ENCODE results near the gene RBBP6.

Gene RBBP6

GRCh38 chr16:24524855-24525677 lies 14.3 kb upstream of the RBBP6 start:
- no peak for DNase-seq (ENCODE audit: low read depth in 3 of 3, low spot score in 1 of 3)

- DNase-seq (ENCODE audit: low read depth in 3 of 3, low spot score in 1 of 3) = no peak
Observed at GRCh38 chr16:24525970-24526559, 13.3 kb upstream of the RBBP6 start.

- no peak for DNase-seq (ENCODE audit: low read depth in 3 of 3, low spot score in 1 of 3)
Observed at GRCh38 chr16:24526701-24527495, 12.5 kb upstream of the RBBP6 start.

- DNase-seq (ENCODE audit: low read depth in 3 of 3, low spot score in 1 of 3) = no peak
Observed at GRCh38 chr16:24531166-24531565, 8.2 kb upstream of the RBBP6 start.

GRCh38 chr16:24534620-24535019 lies 4.7 kb upstream of the RBBP6 start:
- DNase-seq (ENCODE audit: low read depth in 3 of 3, low spot score in 1 of 3) = no peak

- DNase-seq (ENCODE audit: low read depth in 3 of 3, low spot score in 1 of 3) = no peak
Observed at GRCh38 chr16:24535827-24536226, 3.5 kb upstream of the RBBP6 start.

- no peak for DNase-seq (ENCODE audit: low read depth in 3 of 3, low spot score in 1 of 3)
Observed at GRCh38 chr16:24536671-24537070, 2.7 kb upstream of the RBBP6 start.

- DNase-seq (ENCODE audit: low read depth in 3 of 3, low spot score in 1 of 3) = no peak
Observed at GRCh38 chr16:24537474-24538337, 1.7 kb upstream of the RBBP6 start.

- no peak for DNase-seq (ENCODE audit: low read depth in 3 of 3, low spot score in 1 of 3)
Observed at GRCh38 chr16:24538756-24539294, 541 bp upstream of the RBBP6 start.

GRCh38 chr16:24539850-24540601 lies 660 bp downstream of the RBBP6 start:
- DNase-seq (ENCODE audit: low read depth in 3 of 3, low spot score in 1 of 3) = peak in 1 of 3 donors; percentile 38

GRCh38 chr16:24540602-24541210 lies 1.3 kb downstream of the RBBP6 start:
- DNase-seq (ENCODE audit: low read depth in 3 of 3, low spot score in 1 of 3) = no peak

- DNase-seq (ENCODE audit: low read depth in 3 of 3, low spot score in 1 of 3) = no peak
Observed at GRCh38 chr16:24541233-24541933, 2.0 kb downstream of the RBBP6 start.

- no peak for DNase-seq (ENCODE audit: low read depth in 3 of 3, low spot score in 1 of 3)
Observed at GRCh38 chr16:24543949-24544348, 4.6 kb downstream of the RBBP6 start.

- DNase-seq (ENCODE audit: low read depth in 3 of 3, low spot score in 1 of 3) = no peak
Observed at GRCh38 chr16:24544640-24545039, 5.3 kb downstream of the RBBP6 start.

- DNase-seq (ENCODE audit: low read depth in 3 of 3, low spot score in 1 of 3) = no peak
Observed at GRCh38 chr16:24550295-24550694, 10.9 kb downstream of the RBBP6 start.

- DNase-seq (ENCODE audit: low read depth in 3 of 3, low spot score in 1 of 3) = no peak
Observed at GRCh38 chr16:24552705-24553246, 13.4 kb downstream of the RBBP6 start.

- no peak for DNase-seq (ENCODE audit: low read depth in 3 of 3, low spot score in 1 of 3)
Observed at GRCh38 chr16:24553983-24554382, 14.6 kb downstream of the RBBP6 start.

GRCh38 chr16:24555346-24555872 lies 16.0 kb downstream of the RBBP6 start:
- DNase-seq (ENCODE audit: low read depth in 3 of 3, low spot score in 1 of 3) = no peak

Data from stimulated activated CD4-positive, alpha-beta T cell treated with anti-CD3 and anti-CD28 coated beads, TNF-alpha, amount 100 ng/mL, for 1 hour (primary cell).